ENCODE results near the gene FBN2.

Gene FBN2

DNA sequence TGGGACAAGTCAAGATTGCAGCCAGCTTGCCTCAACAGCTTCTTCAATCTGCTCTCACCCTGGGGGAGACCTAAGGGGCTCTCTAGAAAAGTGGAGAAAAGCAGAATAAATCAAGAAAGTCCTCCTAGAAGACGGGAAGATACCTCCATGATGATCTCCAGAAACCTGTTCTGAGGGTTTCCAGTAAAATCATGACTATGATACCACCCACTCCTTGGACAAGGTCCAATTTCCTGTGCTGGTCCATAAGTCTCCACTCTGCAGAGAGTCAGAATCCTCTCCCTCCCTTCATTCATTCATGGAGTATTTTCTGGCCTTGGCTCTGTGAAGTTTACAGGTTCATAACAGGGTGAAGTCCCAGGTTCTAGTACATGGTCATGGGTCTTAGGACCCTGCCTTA is 285.8 kb downstream of the FBN2 start:
- TF ChIP-seq ZFP3 (CRISPR knock-in tag; IDR thresholded peaks at IDR 0.05): no peak
- no peak for TF ChIP-seq ZFP30 (CRISPR knock-in tag; IDR thresholded peaks at IDR 0.05)
- no peak for TF ChIP-seq ARNTL (CRISPR knock-in tag; IDR thresholded peaks at IDR 0.05; ENCODE audit: borderline replicate concordance, low read depth)
- no peak for TF ChIP-seq GLIS3 (CRISPR knock-in tag; IDR thresholded peaks at IDR 0.05)
- ATAC-seq: no peak

DNA sequence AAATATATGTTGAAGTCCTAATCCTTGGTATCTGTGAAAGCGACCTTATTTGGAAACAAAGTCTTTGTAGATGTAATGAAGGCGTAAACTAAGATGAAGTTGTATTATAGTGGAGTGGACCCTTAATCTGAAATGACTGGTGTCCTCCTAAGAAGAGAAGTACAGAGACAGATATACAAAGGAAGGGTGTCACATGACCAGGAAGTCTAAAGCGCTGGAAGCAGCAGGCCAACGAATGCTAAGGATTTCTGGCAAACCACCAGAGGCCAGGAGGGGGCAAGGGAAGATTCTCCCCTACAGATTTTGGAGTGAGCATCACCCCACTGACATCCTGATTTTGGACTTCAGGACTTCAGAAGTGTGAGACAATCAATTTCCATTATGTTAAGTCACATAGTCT is 292.1 kb downstream of the FBN2 start:
- TF ChIP-seq ZFP30 (CRISPR knock-in tag; IDR thresholded peaks at IDR 0.05): no peak
- no peak for TF ChIP-seq ISL1 (CRISPR knock-in tag; IDR thresholded peaks at IDR 0.05)
- no peak for TF ChIP-seq RARB (CRISPR knock-in tag; IDR thresholded peaks at IDR 0.05)
- no peak for TF ChIP-seq ZNF565 (CRISPR knock-in tag; conservative IDR thresholded peaks at IDR 0.05; ENCODE audit: low read depth)
- TF ChIP-seq ARNTL (CRISPR knock-in tag; IDR thresholded peaks at IDR 0.05; ENCODE audit: borderline replicate concordance, low read depth): no peak
- TF ChIP-seq, protein P1, sequence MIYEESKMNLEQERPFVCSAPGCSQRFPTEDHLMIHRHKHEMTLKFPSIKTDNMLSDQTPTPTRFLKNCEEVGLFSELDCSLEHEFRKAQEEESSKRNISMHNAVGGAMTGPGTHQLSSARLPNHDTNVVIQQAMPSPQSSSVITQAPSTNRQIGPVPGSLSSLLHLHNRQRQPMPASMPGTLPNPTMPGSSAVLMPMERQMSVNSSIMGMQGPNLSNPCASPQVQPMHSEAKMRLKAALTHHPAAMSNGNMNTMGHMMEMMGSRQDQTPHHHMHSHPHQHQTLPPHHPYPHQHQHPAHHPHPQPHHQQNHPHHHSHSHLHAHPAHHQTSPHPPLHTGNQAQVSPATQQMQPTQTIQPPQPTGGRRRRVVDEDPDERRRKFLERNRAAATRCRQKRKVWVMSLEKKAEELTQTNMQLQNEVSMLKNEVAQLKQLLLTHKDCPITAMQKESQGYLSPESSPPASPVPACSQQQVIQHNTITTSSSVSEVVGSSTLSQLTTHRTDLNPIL (CRISPR knock-in tag; IDR thresholded peaks at IDR 0.05; ENCODE audit: low read depth): no peak
- TF ChIP-seq, protein P2, sequence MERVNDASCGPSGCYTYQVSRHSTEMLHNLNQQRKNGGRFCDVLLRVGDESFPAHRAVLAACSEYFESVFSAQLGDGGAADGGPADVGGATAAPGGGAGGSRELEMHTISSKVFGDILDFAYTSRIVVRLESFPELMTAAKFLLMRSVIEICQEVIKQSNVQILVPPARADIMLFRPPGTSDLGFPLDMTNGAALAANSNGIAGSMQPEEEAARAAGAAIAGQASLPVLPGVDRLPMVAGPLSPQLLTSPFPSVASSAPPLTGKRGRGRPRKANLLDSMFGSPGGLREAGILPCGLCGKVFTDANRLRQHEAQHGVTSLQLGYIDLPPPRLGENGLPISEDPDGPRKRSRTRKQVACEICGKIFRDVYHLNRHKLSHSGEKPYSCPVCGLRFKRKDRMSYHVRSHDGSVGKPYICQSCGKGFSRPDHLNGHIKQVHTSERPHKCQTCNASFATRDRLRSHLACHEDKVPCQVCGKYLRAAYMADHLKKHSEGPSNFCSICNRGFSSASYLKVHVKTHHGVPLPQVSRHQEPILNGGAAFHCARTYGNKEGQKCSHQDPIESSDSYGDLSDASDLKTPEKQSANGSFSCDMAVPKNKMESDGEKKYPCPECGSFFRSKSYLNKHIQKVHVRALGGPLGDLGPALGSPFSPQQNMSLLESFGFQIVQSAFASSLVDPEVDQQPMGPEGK (CRISPR knock-in tag; IDR thresholded peaks at IDR 0.05; ENCODE audit: borderline replicate concordance): no peak
- no peak for TF ChIP-seq ZNF8 (CRISPR knock-in tag; IDR thresholded peaks at IDR 0.05)
- no peak for TF ChIP-seq BACH2 (CRISPR knock-in tag; IDR thresholded peaks at IDR 0.05; ENCODE audit: borderline replicate concordance)
- TF ChIP-seq ESRRG (CRISPR knock-in tag; IDR thresholded peaks at IDR 0.05): no peak
- TF ChIP-seq ZFP3 (CRISPR knock-in tag; IDR thresholded peaks at IDR 0.05): no peak
- no peak for TF ChIP-seq TOX (CRISPR knock-in tag; IDR thresholded peaks at IDR 0.05; ENCODE audit: borderline replicate concordance)
- no peak for TF ChIP-seq SNAI2 (CRISPR knock-in tag; IDR thresholded peaks at IDR 0.05)
- ATAC-seq: no peak

DNA sequence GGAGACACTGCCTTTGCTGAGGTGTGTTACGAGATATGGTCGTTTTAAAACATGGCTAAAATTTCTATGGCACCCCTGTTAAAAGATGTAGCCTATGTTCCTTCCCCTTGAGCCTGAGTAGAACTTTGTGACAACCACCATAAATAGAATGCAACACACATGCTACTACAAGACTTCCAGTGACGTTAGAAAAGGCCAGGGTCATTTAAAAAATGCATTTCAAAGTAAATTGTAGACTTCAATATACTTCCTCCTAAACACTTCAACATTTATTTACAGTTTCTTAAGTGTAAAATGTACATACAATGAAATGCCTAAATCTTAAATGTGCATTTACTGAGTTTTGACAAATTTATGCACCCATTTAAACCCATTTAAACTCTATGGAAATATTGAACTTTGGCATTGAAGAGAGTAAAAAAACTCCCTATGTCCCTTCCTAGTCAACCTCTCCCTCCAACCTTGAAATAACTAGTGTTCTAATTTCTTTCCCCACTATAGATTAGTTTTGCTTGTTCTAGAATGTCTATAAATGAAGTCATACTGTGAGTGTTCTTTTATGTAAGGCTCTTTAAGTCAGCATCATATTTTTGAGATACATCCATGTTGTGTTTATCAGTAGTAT is 294.0 kb downstream of the FBN2 start:
- ATAC-seq: no peak
- TF ChIP-seq, protein P3, sequence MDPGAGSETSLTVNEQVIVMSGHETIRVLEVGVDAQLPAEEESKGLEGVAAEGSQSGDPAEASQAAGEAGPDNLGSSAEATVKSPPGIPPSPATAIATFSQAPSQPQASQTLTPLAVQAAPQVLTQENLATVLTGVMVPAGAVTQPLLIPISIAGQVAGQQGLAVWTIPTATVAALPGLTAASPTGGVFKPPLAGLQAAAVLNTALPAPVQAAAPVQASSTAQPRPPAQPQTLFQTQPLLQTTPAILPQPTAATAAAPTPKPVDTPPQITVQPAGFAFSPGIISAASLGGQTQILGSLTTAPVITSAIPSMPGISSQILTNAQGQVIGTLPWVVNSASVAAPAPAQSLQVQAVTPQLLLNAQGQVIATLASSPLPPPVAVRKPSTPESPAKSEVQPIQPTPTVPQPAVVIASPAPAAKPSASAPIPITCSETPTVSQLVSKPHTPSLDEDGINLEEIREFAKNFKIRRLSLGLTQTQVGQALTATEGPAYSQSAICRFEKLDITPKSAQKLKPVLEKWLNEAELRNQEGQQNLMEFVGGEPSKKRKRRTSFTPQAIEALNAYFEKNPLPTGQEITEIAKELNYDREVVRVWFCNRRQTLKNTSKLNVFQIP (CRISPR knock-in tag; IDR thresholded peaks at IDR 0.05; ENCODE audit: borderline replicate concordance, low read depth): no peak
- TF ChIP-seq SNAI2 (CRISPR knock-in tag; IDR thresholded peaks at IDR 0.05) (no peak), ARNTL (CRISPR knock-in tag; IDR thresholded peaks at IDR 0.05; ENCODE audit: borderline replicate concordance, low read depth) (no peak), ZC3H10 (CRISPR knock-in tag; IDR thresholded peaks at IDR 0.05) (no peak), TOX (CRISPR knock-in tag; IDR thresholded peaks at IDR 0.05; ENCODE audit: borderline replicate concordance) (no peak), PPARA (CRISPR knock-in tag; IDR thresholded peaks at IDR 0.05; ENCODE audit: borderline replicate concordance) (no peak), CSDC2 (CRISPR knock-in tag; IDR thresholded peaks at IDR 0.05) (no peak), GLIS3 (CRISPR knock-in tag; IDR thresholded peaks at IDR 0.05) (no peak)

DNA sequence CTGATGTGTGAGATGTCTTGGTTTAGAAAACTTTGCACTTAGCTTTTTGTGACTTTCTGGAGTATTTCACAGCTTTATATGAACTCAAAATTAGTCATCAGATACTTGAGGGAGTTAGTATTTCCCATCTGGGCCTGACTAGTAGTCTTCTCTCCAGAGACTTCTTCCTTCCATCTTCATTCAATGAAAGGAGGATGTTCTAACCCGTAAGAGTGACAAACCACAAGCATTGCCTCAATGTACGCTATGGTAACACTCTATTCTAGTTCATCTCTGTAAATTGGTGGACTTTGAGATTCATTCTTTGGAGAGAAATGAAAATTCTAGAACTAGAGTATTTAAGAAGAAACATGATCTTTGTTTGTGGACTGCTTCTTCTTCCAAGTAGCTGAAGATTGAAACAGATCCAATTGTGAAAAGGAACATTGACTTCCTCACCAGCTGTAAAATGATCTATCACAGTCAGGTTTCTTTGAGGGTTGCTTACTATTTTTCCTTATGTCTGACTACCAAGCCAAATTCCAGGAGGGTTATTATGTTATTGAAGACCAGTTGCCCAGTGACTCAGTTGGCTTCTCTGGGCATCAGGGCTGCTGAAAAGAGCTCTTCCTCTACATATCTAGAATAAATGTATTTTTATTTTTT is 296.9 kb downstream of the FBN2 start:
- TF ChIP-seq ZFP30 (CRISPR knock-in tag; IDR thresholded peaks at IDR 0.05) (no peak), TOX (CRISPR knock-in tag; IDR thresholded peaks at IDR 0.05; ENCODE audit: borderline replicate concordance) (no peak), BACH2 (CRISPR knock-in tag; IDR thresholded peaks at IDR 0.05; ENCODE audit: borderline replicate concordance) (no peak), OSR1 (CRISPR knock-in tag; IDR thresholded peaks at IDR 0.05) (no peak), ARNTL (CRISPR knock-in tag; IDR thresholded peaks at IDR 0.05; ENCODE audit: borderline replicate concordance, low read depth) (no peak), RARB (CRISPR knock-in tag; IDR thresholded peaks at IDR 0.05) (no peak), ESRRG (CRISPR knock-in tag; IDR thresholded peaks at IDR 0.05) (no peak), ZNF70 (CRISPR knock-in tag; IDR thresholded peaks at IDR 0.05) (no peak), ZNF8 (CRISPR knock-in tag; IDR thresholded peaks at IDR 0.05) (no peak), ZC3H10 (CRISPR knock-in tag; IDR thresholded peaks at IDR 0.05) (no peak), PPARA (CRISPR knock-in tag; IDR thresholded peaks at IDR 0.05; ENCODE audit: borderline replicate concordance) (no peak), GLIS3 (CRISPR knock-in tag; IDR thresholded peaks at IDR 0.05) (no peak), ZFP3 (CRISPR knock-in tag; IDR thresholded peaks at IDR 0.05) (no peak), SNAI2 (CRISPR knock-in tag; IDR thresholded peaks at IDR 0.05) (no peak), ISL1 (CRISPR knock-in tag; IDR thresholded peaks at IDR 0.05) (no peak), ZNF565 (CRISPR knock-in tag; conservative IDR thresholded peaks at IDR 0.05; ENCODE audit: low read depth) (no peak)
- TF ChIP-seq, protein P3 (CRISPR knock-in tag; IDR thresholded peaks at IDR 0.05; ENCODE audit: borderline replicate concordance, low read depth): no peak
- TF ChIP-seq, protein P4, sequence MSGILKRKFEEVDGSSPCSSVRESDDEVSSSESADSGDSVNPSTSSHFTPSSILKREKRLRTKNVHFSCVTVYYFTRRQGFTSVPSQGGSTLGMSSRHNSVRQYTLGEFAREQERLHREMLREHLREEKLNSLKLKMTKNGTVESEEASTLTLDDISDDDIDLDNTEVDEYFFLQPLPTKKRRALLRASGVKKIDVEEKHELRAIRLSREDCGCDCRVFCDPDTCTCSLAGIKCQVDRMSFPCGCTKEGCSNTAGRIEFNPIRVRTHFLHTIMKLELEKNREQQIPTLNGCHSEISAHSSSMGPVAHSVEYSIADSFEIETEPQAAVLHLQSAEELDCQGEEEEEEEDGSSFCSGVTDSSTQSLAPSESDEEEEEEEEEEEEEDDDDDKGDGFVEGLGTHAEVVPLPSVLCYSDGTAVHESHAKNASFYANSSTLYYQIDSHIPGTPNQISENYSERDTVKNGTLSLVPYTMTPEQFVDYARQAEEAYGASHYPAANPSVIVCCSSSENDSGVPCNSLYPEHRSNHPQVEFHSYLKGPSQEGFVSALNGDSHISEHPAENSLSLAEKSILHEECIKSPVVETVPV (CRISPR knock-in tag; IDR thresholded peaks at IDR 0.05): no peak
- TF ChIP-seq, protein P2 (CRISPR knock-in tag; IDR thresholded peaks at IDR 0.05; ENCODE audit: borderline replicate concordance): no peak
- no peak for ATAC-seq

Measured in SK-N-SH treated with all-trans-retinoic acid at 6 μM for 48 hours (cell line).